Neural crest cell (in vitro differentiated cells): Measurements from ENCODE around the gene TPRX1. TPM values are rescaled to one million over a fixed set of nuclear protein-coding genes. Genes with fewer than 3 reads are reported as not detected.
"Not testable (repeated sequence)": the region's sequence is repeated elsewhere in the genome, so short reads cannot be mapped to it uniquely, and the experiment has no call there.

Source experiments
- DNase-seq: peaks from one replicate; pipeline ENCODE4 v3.0.0; 2021; ENCODE audit warnings: low read depth, mixed read lengths, low spot score
- H3K27ac Mint-ChIP-seq: one replicate; pipeline ENCODE4 v1.8.0; 2021; ENCODE audit warnings: mild to moderate bottlenecking, mixed read lengths; ENCODE audit not compliant: unreplicated experiment
- H3K27me3 Mint-ChIP-seq: 2 replicates; pipeline ENCODE4 v1.8.0; 2021; ENCODE audit warnings: low read depth, mild to moderate bottlenecking, mixed read lengths
- H3K36me3 Mint-ChIP-seq: 2 replicates; pipeline ENCODE4 v1.8.0; 2021; ENCODE audit warnings: low read depth, mild to moderate bottlenecking, mixed read lengths
- H3K4me1 Mint-ChIP-seq: 2 replicates; pipeline ENCODE4 v1.8.0; 2021; ENCODE audit warnings: mixed read lengths
- H3K4me3 Mint-ChIP-seq: one replicate; pipeline ENCODE4 v1.8.0; 2021; ENCODE audit warnings: mild to moderate bottlenecking, mixed read lengths
- H3K9me3 Mint-ChIP-seq: 2 replicates; pipeline ENCODE4 v1.8.0; 2021; ENCODE audit warnings: mixed read lengths
- total RNA-seq: library from RNA; stranded (reverse); gene quantifications from 2 replicates; pipeline ENCODE4 v1.2.1, GENCODE V29; 2021
- TF ChIP-seq, protein P1 (sequence below): fragments of 200-600 bp; sonication (generic); conservative IDR thresholded peaks from 2 replicates; pipeline ENCODE4 v1.5.0; 2021; ENCODE audit warnings: antibody characterized with exemption, mild to moderate bottlenecking

The TPRX1 gene
- total RNA-seq, 1 donor from 2014 or later, result not detected

DNA sequence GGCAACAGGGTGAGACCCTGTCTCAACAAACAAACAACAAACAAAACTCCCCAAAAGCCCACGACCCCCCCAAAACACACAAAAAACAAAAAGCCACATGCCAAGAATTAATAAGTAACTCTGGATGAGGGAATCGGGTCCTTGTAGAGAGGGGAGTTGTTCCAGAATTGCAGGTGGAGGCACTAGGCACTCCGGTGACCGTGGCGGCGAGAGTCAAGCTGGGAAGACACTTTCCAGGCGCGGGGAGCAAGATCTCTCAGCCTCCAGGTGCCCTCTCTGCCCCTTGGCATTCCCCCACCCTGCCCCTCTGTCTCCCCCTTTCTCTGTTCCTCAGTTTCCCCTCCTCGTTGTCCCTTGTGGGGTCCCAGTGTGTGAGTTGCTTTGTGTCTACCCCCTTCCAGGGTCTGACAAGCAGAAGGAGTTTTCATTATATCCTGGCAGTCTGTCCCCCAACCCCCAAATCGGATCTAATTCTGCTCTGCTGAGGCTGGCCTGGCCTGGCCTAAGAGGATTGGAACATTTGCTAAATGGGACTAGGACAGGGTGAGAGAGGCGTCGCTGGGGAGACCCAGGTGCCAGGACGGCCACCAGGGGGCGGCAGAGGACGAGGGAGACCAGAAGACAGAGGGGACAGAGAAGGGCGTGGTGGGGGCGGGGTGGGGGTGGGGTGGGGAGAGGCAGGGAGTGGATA is 9.1 kb upstream of the TPRX1 start:
- H3K36me3 Mint-ChIP-seq, result no peaks in the 10 kb centered on the region
- H3K27ac Mint-ChIP-seq, result no peak overlapping the region
- H3K27me3 Mint-ChIP-seq, result peaks cover 2% of the 10 kb centered on the region
- H3K9me3 Mint-ChIP-seq, result no peaks in the 10 kb centered on the region
- H3K4me1 Mint-ChIP-seq, result no peaks in the 10 kb centered on the region
- peak; percentile 92 for DNase-seq
- H3K4me3 Mint-ChIP-seq, result no peak overlapping the region
- TF ChIP-seq, protein P1, sequence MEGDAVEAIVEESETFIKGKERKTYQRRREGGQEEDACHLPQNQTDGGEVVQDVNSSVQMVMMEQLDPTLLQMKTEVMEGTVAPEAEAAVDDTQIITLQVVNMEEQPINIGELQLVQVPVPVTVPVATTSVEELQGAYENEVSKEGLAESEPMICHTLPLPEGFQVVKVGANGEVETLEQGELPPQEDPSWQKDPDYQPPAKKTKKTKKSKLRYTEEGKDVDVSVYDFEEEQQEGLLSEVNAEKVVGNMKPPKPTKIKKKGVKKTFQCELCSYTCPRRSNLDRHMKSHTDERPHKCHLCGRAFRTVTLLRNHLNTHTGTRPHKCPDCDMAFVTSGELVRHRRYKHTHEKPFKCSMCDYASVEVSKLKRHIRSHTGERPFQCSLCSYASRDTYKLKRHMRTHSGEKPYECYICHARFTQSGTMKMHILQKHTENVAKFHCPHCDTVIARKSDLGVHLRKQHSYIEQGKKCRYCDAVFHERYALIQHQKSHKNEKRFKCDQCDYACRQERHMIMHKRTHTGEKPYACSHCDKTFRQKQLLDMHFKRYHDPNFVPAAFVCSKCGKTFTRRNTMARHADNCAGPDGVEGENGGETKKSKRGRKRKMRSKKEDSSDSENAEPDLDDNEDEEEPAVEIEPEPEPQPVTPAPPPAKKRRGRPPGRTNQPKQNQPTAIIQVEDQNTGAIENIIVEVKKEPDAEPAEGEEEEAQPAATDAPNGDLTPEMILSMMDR, result peak; percentile 69

DNA sequence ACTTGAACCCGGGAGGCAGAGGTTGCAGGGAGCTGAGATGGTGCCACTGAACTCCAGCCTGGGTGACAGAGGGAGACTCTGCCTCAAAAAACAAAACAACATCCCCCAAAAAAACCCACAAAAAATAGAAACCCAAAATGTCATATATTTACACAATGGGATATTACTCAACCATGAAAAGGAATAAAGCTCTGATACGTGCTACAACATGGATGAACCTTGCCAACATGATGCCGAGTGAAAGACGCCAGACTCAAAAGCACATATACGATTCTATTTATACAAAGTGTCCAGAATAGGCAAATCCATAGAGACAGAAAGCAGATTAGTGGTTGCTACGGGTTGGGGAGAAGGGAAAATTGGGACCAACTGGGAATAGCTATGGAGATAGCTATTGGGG is 2.1 kb upstream of the TPRX1 start:
- no peak overlapping the region for H3K4me3 Mint-ChIP-seq
- H3K9me3 Mint-ChIP-seq, result no peaks in the 10 kb centered on the region
- TF ChIP-seq, protein P1, result no peak
- no peaks in the 10 kb centered on the region for H3K27me3 Mint-ChIP-seq
- H3K27ac Mint-ChIP-seq, result no peak overlapping the region
- no peaks in the 10 kb centered on the region for H3K4me1 Mint-ChIP-seq
- no peak for DNase-seq
- H3K36me3 Mint-ChIP-seq, result no peaks in the 10 kb centered on the region

DNA sequence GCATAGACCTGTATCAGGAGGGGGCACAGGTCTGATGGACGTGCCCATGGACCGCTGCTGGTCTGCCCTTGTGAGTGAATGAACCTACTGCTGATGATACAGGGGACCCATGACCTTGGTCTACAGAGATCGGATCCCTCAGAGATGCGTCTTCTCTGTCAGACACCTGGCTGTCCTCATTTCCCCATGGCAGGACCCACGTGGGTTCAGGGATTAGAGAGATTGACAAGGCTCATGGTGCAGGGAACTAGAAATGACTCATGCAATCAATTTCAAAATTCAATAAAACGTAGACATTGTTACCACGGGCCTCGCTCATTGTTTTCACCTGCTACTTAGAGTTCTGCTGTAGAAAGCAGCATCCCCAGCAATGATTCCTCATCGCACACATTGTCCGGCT is 962 bp upstream of the TPRX1 start:
- Mint-ChIP-seq H3K4me3 (no peak overlapping the region), H3K27ac (no peak overlapping the region), H3K4me1 (no peaks in the 10 kb centered on the region), H3K9me3 (peaks cover 4% of the 10 kb centered on the region), H3K27me3 (no peaks in the 10 kb centered on the region), H3K36me3 (no peaks in the 10 kb centered on the region)
- TF ChIP-seq, protein P1, result no peak
- DNase-seq, result no peak

DNA sequence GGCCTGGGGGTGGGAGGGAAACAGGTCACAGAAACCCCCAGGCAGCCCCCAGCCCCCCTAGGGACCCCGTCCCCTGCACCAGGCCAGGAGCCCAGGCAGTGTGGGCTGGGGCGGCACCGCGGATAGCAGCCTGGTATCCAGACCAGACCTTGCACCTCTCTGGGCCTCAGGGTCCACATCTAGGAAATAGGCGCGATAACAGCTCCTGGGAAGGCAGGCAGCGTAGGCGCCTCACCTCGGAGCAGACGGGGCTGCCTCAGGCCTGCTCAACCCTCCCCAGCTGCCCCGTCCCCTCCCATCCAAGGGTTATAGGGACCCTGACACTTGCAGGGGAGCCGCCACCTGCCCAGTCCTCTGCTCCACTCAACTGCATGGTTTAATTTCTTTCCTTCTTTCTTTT is 680 bp downstream of the TPRX1 start:
- not testable (repeated sequence) for H3K36me3 Mint-ChIP-seq, H3K4me3 Mint-ChIP-seq, H3K4me1 Mint-ChIP-seq, H3K9me3 Mint-ChIP-seq, H3K27me3 Mint-ChIP-seq, H3K27ac Mint-ChIP-seq, DNase-seq

DNA sequence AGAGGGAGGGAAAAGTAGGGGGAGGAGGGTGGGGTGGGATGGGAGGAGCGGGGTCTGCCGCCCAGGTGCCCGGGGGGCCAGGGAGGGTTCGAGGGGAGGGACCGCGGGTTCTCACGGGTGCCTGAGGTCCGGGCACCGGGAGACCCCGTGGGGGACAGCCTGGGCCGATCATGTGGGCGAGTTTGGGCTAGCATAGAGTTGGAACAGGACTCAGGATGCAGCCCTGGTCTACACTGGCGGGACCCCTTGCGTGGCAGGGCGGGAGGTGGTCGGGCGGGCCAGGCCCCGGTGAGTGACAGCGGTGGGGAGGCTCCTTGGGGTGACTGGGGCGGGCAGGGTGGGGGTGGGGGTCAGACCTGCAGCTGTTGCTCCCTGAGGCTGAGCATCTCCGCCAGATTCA is 1.2 kb downstream of the TPRX1 start:
- not testable (repeated sequence) for H3K9me3 Mint-ChIP-seq, H3K4me3 Mint-ChIP-seq

DNA sequence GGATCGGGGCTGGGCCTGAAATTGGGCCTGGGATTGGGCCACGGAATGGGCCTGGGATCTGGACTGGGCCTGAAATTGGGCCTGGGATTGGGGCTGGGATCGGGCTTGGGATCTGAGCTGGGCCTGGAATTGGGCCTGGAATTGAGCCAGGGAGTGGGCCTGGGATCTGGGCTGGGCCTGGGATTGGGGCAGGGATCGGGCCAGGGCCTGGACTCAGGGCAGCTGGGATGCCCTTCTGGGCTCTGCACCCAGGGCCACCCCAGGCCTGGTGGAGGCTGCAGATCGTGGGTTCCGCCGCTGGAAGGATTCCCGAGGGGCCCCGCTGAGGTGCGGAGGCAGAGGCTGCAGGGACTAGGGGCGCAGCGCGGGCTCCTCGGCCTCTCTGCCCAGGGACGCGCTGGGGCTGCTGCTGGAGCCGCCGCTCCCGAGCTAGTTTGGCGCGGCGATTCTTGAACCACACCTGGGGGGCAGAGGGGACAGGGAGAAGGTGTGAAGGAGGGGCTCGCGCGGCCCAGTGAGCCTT is 1.8 kb downstream of the TPRX1 start:
- H3K4me3 Mint-ChIP-seq, result no peak overlapping the region
- H3K9me3 Mint-ChIP-seq, result peaks cover 4% of the 10 kb centered on the region
- H3K27me3 Mint-ChIP-seq, result peaks cover 11% of the 10 kb centered on the region
- H3K27ac Mint-ChIP-seq, result no peak overlapping the region
- H3K36me3 Mint-ChIP-seq, result peaks cover 3% of the 10 kb centered on the region
- H3K4me1 Mint-ChIP-seq, result no peaks in the 10 kb centered on the region
- no peak for DNase-seq
- TF ChIP-seq, protein P1, result no peak

More for the DNA sequence above, 1.2 kb downstream of the TPRX1 start:
- not testable (repeated sequence) for H3K36me3 Mint-ChIP-seq, H3K4me1 Mint-ChIP-seq, H3K27ac Mint-ChIP-seq, DNase-seq, H3K27me3 Mint-ChIP-seq
